GM12878 (cell line): Measurements from ENCODE around the gene B4GALT5. TPM values are rescaled to one million over a fixed set of nuclear protein-coding genes. Genes with fewer than 3 reads are reported as not detected.
A peak's percentile ranks its signal among the peaks of the same experiment; 100 is the strongest.

Source experiments
- ATAC-seq: fragments of 200-7000 bp; cut with Tn5 transposase; 3 replicates; pipeline ENCODE4 v1.9.1; 2020; ENCODE audit warnings: mild to moderate bottlenecking, moderate library complexity
- BruUV-seq: library from RNA; stranded (reverse); fragments of 400-500 nt; replicated peaks from 2 replicates; lab custom pipeline; 2021; lab: Mats Ljungman, UMichigan
- CTCF ChIA-PET: fragments of 300-600 bp; sonication (Branson Sonifier 250); formaldehyde crosslinking; extraction: SDS; loops from one replicate; lab custom pipeline; 2021; ENCODE audit warnings: inconsistent platforms; lab: Yijun Ruan, JAX
- POLR2A ChIA-PET: fragments of 350-600 bp; formaldehyde crosslinking; extraction: SDS; loops from one replicate; lab custom pipeline; 2021; ENCODE audit warnings: inconsistent platforms; lab: Charles Lee
- RAD21 ChIA-PET: fragments of 300-600 bp; sonication (Branson Sonifier 250); formaldehyde crosslinking; loops from one replicate; lab custom pipeline; 2023; ENCODE audit warnings: antibody characterized with exemption; ENCODE audit not compliant: unreplicated experiment; lab: Charles Lee
- SMC1A ChIA-PET: fragments of 300-600 bp; sonication (Branson Sonifier 250); formaldehyde crosslinking; loops from one replicate; lab custom pipeline; 2023; ENCODE audit not compliant: unreplicated experiment, uncharacterized antibody; lab: Charles Lee
- DNase-seq: peaks from one replicate; pipeline ENCODE4 v3.0.0-alpha.2; 2011; ENCODE audit warnings: low read depth, low spot score
- FAIRE-seq: peaks from 3 replicates; lab custom pipeline; 2011; peaks lifted over from hg19 to GRCh38; lab: Jason Lieb, UNC
- H2AFZ ChIP-seq: 2 replicates; pipeline ENCODE4 v1.6.0; 2011; ENCODE audit warnings: low read depth, low read length, control low read depth; ENCODE audit not compliant: control insufficient read depth
- H3K27ac ChIP-seq: 2 replicates; pipeline ENCODE4 v1.5.1; 2011; ENCODE audit warnings: control low read depth; ENCODE audit not compliant: control insufficient read depth, insufficient read depth
- H3K27me3 ChIP-seq, 2 experiments: replicated peaks in 1 of 2; 2 replicates each; pipeline versions ENCODE4 v1.6.0 to v1.6.1; 2011; ENCODE audit warnings: low read length in 1 of 2; ENCODE audit not compliant: control insufficient read depth in 2 of 2, insufficient read depth in 2 of 2
- H3K36me3 ChIP-seq, 2 experiments: 2 replicates each; pipeline ENCODE4 v1.5.1; 2011; ENCODE audit warnings: low read length in 1 of 2; ENCODE audit not compliant: control insufficient read depth in 2 of 2, insufficient read depth in 2 of 2
- H3K4me1 ChIP-seq: 2 replicates; pipeline ENCODE4 v1.6.1; 2011; ENCODE audit warnings: mild to moderate bottlenecking, low read length, moderate library complexity, mixed read lengths; ENCODE audit not compliant: control insufficient read depth, insufficient read depth
- H3K4me2 ChIP-seq: 2 replicates; pipeline ENCODE4 v1.6.0; 2011; ENCODE audit warnings: control low read depth; ENCODE audit not compliant: control insufficient read depth, insufficient read depth
- H3K4me3 ChIP-seq: fragments of 200-600 bp; sonication (generic); 2 replicates; pipeline ENCODE4 v1.5.1; 2016
- H3K79me2 ChIP-seq: 2 replicates; pipeline ENCODE4 v1.6.0; 2011; ENCODE audit warnings: low read length; ENCODE audit not compliant: control insufficient read depth, insufficient read depth
- H3K9ac ChIP-seq: 2 replicates; pipeline ENCODE4 v1.8.0; 2011; ENCODE audit warnings: low read length, control low read depth, mixed read lengths; ENCODE audit not compliant: control insufficient read depth, insufficient read depth
- H3K9me3 ChIP-seq: replicated peaks from 3 replicates; pipeline ENCODE4 v1.5.1; 2011; ENCODE audit warnings: mild to moderate bottlenecking, low read length; ENCODE audit not compliant: control insufficient read depth, insufficient read depth
- H4K20me1 ChIP-seq: 2 replicates; pipeline ENCODE4 v1.6.0; 2011; ENCODE audit not compliant: control insufficient read depth, insufficient read depth
- ATF7 ChIP-seq: fragments of 450-650 bp; IDR thresholded peaks from 2 replicates; pipeline ENCODE4 v1.6.1; 2016; ENCODE audit warnings: low read depth, mild to moderate bottlenecking
- FOXK2 ChIP-seq: fragments of 450-650 bp; IDR thresholded peaks from 2 replicates; pipeline ENCODE4 v1.6.1; 2017; ENCODE audit warnings: mild to moderate bottlenecking, moderate library complexity
- HDGF ChIP-seq: fragments of 450-650 bp; IDR thresholded peaks from 2 replicates; pipeline ENCODE4 v1.6.1; 2016; ENCODE audit warnings: antibody characterized with exemption
- IRF5 ChIP-seq: fragments of 450-650 bp; IDR thresholded peaks from 2 replicates; pipeline ENCODE4 v1.6.1; 2017; ENCODE audit warnings: borderline replicate concordance
- JUNB ChIP-seq: IDR thresholded peaks from 2 replicates; pipeline ENCODE4 v1.6.1; 2016; ENCODE audit warnings: antibody characterized with exemption, mild to moderate bottlenecking
- PAX5 ChIP-seq: IDR thresholded peaks from 2 replicates; pipeline ENCODE4 v1.6.1; 2011; ENCODE audit warnings: low read depth, low read length, borderline replicate concordance
- RELB ChIP-seq: fragments of 450-650 bp; IDR thresholded peaks from 2 replicates; pipeline ENCODE4 v1.6.1; 2017; ENCODE audit warnings: low read depth, mild to moderate bottlenecking, moderate library complexity
- ZNF274 ChIP-seq: IDR thresholded peaks from one replicate; pipeline ENCODE4 v1.8.0; 2011; ENCODE audit not compliant: insufficient read length, insufficient read depth
- WGBS: methylation state at CpG from one replicate; pipeline ENCODE4 v1.1.6; 2016; ENCODE audit warnings: low lambda C conversion rate; ENCODE audit not compliant: insufficient replicate concordance, insufficient coverage; ENCODE audit errors: missing lambda C conversion rate; 5-methylcytosine and 5-hydroxymethylcytosine counted together
- in situ Hi-C: fragments of 300-500 bp; cut with MboI; formaldehyde crosslinking; loops from 9 replicates; pipeline ENCODE4 v1.14.3; 2018; ENCODE audit warnings: mixed read lengths
- intact Hi-C: fragments of 100-400 bp; cut with micrococcal nuclease; formaldehyde crosslinking; loops from one replicate; pipeline ENCODE4 v1.14.2; 2022; ENCODE audit not compliant: unreplicated experiment
- polyA plus RNA-seq, 11 experiments: library from polyadenylated mRNA; depleted of rRNA in 4 of 11; unstranded in 6 of 11; stranded (reverse) in 5 of 11; fragments of >200 nt; fragmentation: Nextera tagmentation in 4 of 11; fragmentation: Illumina TruSeq in 1 of 11; extraction: Ambion mirVana in 4 of 11; extraction: Trizol in 1 of 11; gene quantifications; 1 replicate in 1 of 11; 2 replicates in 10 of 11; pipeline versions ENCODE4 v1.2.1 to v1.2.3, GENCODE V29; 2011 to 2016; ENCODE audit warnings: inconsistent platforms in 2 of 11, missing spikeins in 2 of 11, low read depth in 1 of 11
- total RNA-seq, 4 experiments: library from RNA; depleted of rRNA in 3 of 4; stranded (reverse); fragments of >200 nt in 3 of 4; fragmentation: Illumina TruSeq in 1 of 4; extraction: Trizol in 1 of 4; gene quantifications; 2 replicates each; pipeline versions ENCODE4 v1.2.1 to v1.2.3, GENCODE V29; 2013 to 2021

Gene B4GALT5
- total and polyA plus RNA-seq, 10 of the 15 experiments (the other 5 are each of a cell fraction or from before 2014, with no cell fraction given): 2.0 to 55.5 (median 20.2) TPM

- Histone ChIP-seq H4K20me1 (no peaks in the 10 kb centered on the region), H2AFZ (no peak overlapping the region), H3K36me3 (no peaks in the 10 kb centered on the region), H3K4me2 (peak overlapping the region; percentile 83), H3K4me3 (no peak overlapping the region), H3K9me3 (peaks cover 8% of the 10 kb centered on the region; the same call in 2 of the 3 replicates), H3K9ac (peak overlapping the region; percentile 36; the same call in 1 of the 2 replicates), H3K27ac (peak overlapping the region; percentile 55), H3K27me3 (no peaks in the 10 kb centered on the region), H3K79me2 (0 out of 2 replicates have a peak, but pooled peaks cover 2% of the 10 kb centered on the region), H3K4me1 (peaks cover 31% of the 10 kb centered on the region)
- intact Hi-C loops: loop anchor here (2.0 to 5.0 kb wide), 4 partner anchors 49 to 183 kb away; no protein-coding TSS in a partner anchor
- no peak for FAIRE-seq
- DNase-seq: no peak
- RAD21 ChIA-PET: interaction anchor here (1.1 to 1.7 kb wide), 9 partner anchors 8 to 203 kb away, joined by 3 to 22 read pairs (median 5); no protein-coding TSS in a partner anchor
- CTCF ChIA-PET: interaction anchor here (0.6 to 1.5 kb wide), 6 partner anchors 11 to 240 kb away, joined by 3 to 15 read pairs (median 3); no protein-coding TSS in a partner anchor
- TF ChIP-seq RELB: no peak
- 0 out of 2 replicates have a peak, but pooled peaks have one; percentile 11 for TF ChIP-seq IRF5
- no peak for TF ChIP-seq JUNB
- TF ChIP-seq ATF7: no peak
- peak; percentile 62 for TF ChIP-seq HDGF
- TF ChIP-seq ZNF274: no peak
- no peak for TF ChIP-seq PAX5
- peak; percentile 41; the same call in 1 of the 2 replicates for TF ChIP-seq FOXK2
- no peak for ATAC-seq
- POLR2A ChIA-PET: interaction anchor here (0.7 to 3.0 kb wide), 4 partner anchors 11 to 181 kb away, joined by 3 to 12 read pairs (median 3); no protein-coding TSS in a partner anchor
- SMC1A ChIA-PET: interaction anchor here (0.9 to 3.7 kb wide), 14 partner anchors 12 to 227 kb away, joined by 3 to 45 read pairs (median 4); no protein-coding TSS in a partner anchor
- 57% methylated on average over 4 of the region's 4 CpGs for WGBS
- BruUV-seq: no TSS peak
- in situ Hi-C loops: no loop called here
Observed at GRCh38 chr20:49619113-49620048, 94.3 kb downstream of the B4GALT5 start.
